K562 (cell line): ENCODE data around the gene SLC16A4. TPM values are rescaled to one million over a fixed set of nuclear protein-coding genes. Genes with fewer than 3 reads are reported as not detected.

ENCODE experiments used
- ERF ChIP-seq: fragments of 450-650 bp; formaldehyde crosslinking; IDR thresholded peaks from 2 replicates; pipeline ENCODE4 v1.4.0; 2020; ENCODE audit warnings: mild to moderate bottlenecking, mixed read lengths
- ETV5 ChIP-seq: sonication (generic); formaldehyde crosslinking; IDR thresholded peaks from 2 replicates; pipeline ENCODE4 v1.4.0; 2020; ENCODE audit warnings: low read depth, mild to moderate bottlenecking, missing genetic modification reagents
- FOXA3 ChIP-seq, 2 experiments: fragments of 450-650 bp in 1 of 2; sonication (generic) in 1 of 2; formaldehyde crosslinking; IDR thresholded peaks in 1 of 2; conservative IDR thresholded peaks in 1 of 2; 2 replicates each; pipeline versions ENCODE4 v1.4.0 to v1.8.0; 2020 to 2022; ENCODE audit warnings: mild to moderate bottlenecking in 2 of 2, missing genetic modification reagents in 1 of 2
- NONO ChIP-seq, 2 experiments: fragments of 200-400 bp in 1 of 2; fragments of 450-650 bp in 1 of 2; formaldehyde crosslinking in 1 of 2; IDR thresholded peaks; 2 replicates each; pipeline ENCODE4 v1.6.1; 2017; ENCODE audit warnings: low read depth in 2 of 2, mild to moderate bottlenecking in 2 of 2, moderate library complexity in 2 of 2, low read length in 1 of 2
- POLR3G ChIP-seq: IDR thresholded peaks from 2 replicates; pipeline ENCODE4 v1.6.1; 2011; ENCODE audit not compliant: insufficient read length, insufficient replicate concordance; ENCODE audit errors: extremely low read depth
- RBBP5 ChIP-seq: fragments of 200-600 bp; sonication (generic); IDR thresholded peaks from 2 replicates; pipeline ENCODE4 v1.6.1; 2012; ENCODE audit warnings: borderline replicate concordance, mild to moderate bottlenecking, low read length, control low read depth, inconsistent platforms; ENCODE audit not compliant: insufficient read depth, poor library complexity, severe bottlenecking
- SAP30 ChIP-seq: fragments of 200-600 bp; sonication (generic); IDR thresholded peaks from 2 replicates; pipeline ENCODE4 v1.6.1; 2012; ENCODE audit warnings: borderline replicate concordance, low read depth, mild to moderate bottlenecking, moderate library complexity, low read length, control low read depth, inconsistent platforms; ENCODE audit not compliant: insufficient read depth, poor library complexity, severe bottlenecking
- SMAD2 ChIP-seq: fragments of 150-350 bp; IDR thresholded peaks from 2 replicates; pipeline ENCODE4 v1.6.1; 2014; ENCODE audit warnings: low read depth, mild to moderate bottlenecking, low read length
- TEAD4 ChIP-seq, 2 experiments: sonication (generic) in 1 of 2; formaldehyde crosslinking in 1 of 2; IDR thresholded peaks; 2 replicates each; pipeline versions ENCODE4 v1.6.1 to v1.8.0; 2012 to 2022; ENCODE audit warnings: borderline replicate concordance in 1 of 2, inconsistent platforms in 1 of 2, low read length in 1 of 2, mild to moderate bottlenecking in 1 of 2, missing genetic modification reagents in 1 of 2
- ZBTB40 ChIP-seq, 2 experiments: fragments of 450-650 bp in 1 of 2; sonication (generic) in 1 of 2; formaldehyde crosslinking in 1 of 2; IDR thresholded peaks; 2 replicates each; pipeline versions ENCODE4 v1.7.1 to v1.9.0; 2016 to 2022; ENCODE audit warnings: inconsistent platforms in 1 of 2, mild to moderate bottlenecking in 1 of 2, missing genetic modification reagents in 1 of 2
- ZBTB5 ChIP-seq: fragments of 450-650 bp; IDR thresholded peaks from 2 replicates; pipeline ENCODE4 v1.6.1; 2017; ENCODE audit warnings: antibody characterized with exemption
- ZNF408 ChIP-seq: fragments of 250-450 bp; sonication (Bioruptor Pico); IDR thresholded peaks from 2 replicates; pipeline ENCODE4 v1.4.0; 2020; ENCODE audit warnings: low read depth, mild to moderate bottlenecking, moderate library complexity
- polyA plus RNA-seq, 8 experiments: library from polyadenylated mRNA; depleted of rRNA in 4 of 8; stranded (reverse) in 5 of 8; unstranded in 3 of 8; fragments of >200 nt; fragmentation: Nextera tagmentation in 2 of 8; fragmentation: Illumina TruSeq in 1 of 8; extraction: Ambion mirVana in 2 of 8; extraction: Trizol in 1 of 8; gene quantifications; 2 replicates each; pipeline versions ENCODE4 v1.2.1 to v1.2.3, GENCODE V29; 2011 to 2014; ENCODE audit warnings: inconsistent platforms in 1 of 8, missing spikeins in 1 of 8
- total RNA-seq, 7 experiments: library from RNA; depleted of rRNA in 6 of 7; stranded (reverse); fragments of >200 nt in 6 of 7; fragmentation: Illumina TruSeq in 2 of 7; extraction: Trizol in 2 of 7; gene quantifications; 2 replicates each; pipeline versions ENCODE4 v1.2.1 to v1.2.3, GENCODE V29; 2011 to 2021; ENCODE audit warnings: low replicate concordance in 1 of 7
- TF ChIP-seq, protein P1 (sequence below): sonication (generic); formaldehyde crosslinking; IDR thresholded peaks from 2 replicates; pipeline ENCODE4 v1.8.1; 2022; ENCODE audit warnings: missing genetic modification reagents

SLC16A4 gene
- total and polyA plus RNA-seq, 9 of the 15 experiments (the other 6 are each of a cell fraction or from before 2014, with no cell fraction given) = 0.04 to 0.31 (median 0.18) TPM; not detected in 1

DNA sequence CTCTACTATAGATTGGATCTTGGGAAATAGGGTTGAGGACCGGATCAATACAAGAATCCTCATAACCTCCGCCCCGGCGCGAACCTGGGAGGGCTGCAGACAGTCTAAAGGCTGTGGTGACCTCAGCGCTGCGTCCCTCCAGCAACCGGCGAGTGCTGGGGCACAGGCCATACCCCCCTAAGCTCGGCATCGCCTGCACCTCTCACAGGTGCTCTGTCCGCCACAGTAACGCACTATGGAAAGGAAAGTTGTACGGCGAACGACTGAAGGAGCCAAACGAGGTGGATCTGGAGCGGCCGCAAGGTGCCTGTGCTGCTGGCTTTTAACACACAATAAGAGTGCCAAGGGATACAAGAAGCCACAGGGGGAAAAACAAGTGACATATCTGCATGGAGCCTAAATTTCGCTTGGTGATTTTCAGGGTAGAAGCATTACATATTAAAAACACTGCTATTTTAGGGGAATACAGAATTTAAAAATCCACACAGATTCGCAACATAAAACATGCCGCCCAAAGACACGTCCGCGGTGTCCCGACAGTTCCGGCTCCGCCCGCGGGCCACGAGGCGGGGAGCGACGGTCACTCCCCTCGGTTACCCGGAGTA, 53.0 kb downstream of the SLC16A4 start (continued):
- no peak for TF ChIP-seq SMAD2
- no peak for TF ChIP-seq POLR3G
- TF ChIP-seq NONO (IDR thresholded peaks at IDR 0.05; ENCODE audit: low read depth in 2 of 2, low read length in 1 of 2) = no peak; a peak in 1 of 4 replicates
- peak; percentile 10 for TF ChIP-seq SAP30
- TF ChIP-seq ZBTB5 = no peak
- TF ChIP-seq ZNF408 (CRISPR knock-in tag) = no peak
- TF ChIP-seq TEAD4 (IDR thresholded peaks at IDR 0.05; ENCODE audit: low read length) = 0 out of 2 replicates have a peak, but pooled peaks have one; percentile 2
- no peak for TF ChIP-seq TEAD4 (CRISPR knock-in tag; IDR thresholded peaks at IDR 0.05; ENCODE audit: borderline replicate concordance)
- peak; percentile 72 for TF ChIP-seq ZBTB40 (IDR thresholded peaks at IDR 0.05)
- no peak for TF ChIP-seq ZBTB40 (CRISPR knock-in tag; IDR thresholded peaks at IDR 0.05)
- TF ChIP-seq ERF (CRISPR knock-in tag) = peak; percentile 53; the same call in 1 of the 2 replicates
- TF ChIP-seq FOXA3 (CRISPR knock-in tag; conservative IDR thresholded peaks at IDR 0.05 in 1 of 2, IDR thresholded peaks at IDR 0.05 in 1 of 2) = peak in 1 of 2 experiments; percentile 12; a peak in 1 of 4 replicates
- TF ChIP-seq RBBP5 = peak; percentile 96
- TF ChIP-seq, protein P1, sequence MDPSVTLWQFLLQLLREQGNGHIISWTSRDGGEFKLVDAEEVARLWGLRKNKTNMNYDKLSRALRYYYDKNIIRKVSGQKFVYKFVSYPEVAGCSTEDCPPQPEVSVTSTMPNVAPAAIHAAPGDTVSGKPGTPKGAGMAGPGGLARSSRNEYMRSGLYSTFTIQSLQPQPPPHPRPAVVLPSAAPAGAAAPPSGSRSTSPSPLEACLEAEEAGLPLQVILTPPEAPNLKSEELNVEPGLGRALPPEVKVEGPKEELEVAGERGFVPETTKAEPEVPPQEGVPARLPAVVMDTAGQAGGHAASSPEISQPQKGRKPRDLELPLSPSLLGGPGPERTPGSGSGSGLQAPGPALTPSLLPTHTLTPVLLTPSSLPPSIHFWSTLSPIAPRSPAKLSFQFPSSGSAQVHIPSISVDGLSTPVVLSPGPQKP (CRISPR knock-in tag) = no peak
- no peak for TF ChIP-seq ETV5
